ENCODE data around the gene JAG1.

The JAG1 gene

DNA sequence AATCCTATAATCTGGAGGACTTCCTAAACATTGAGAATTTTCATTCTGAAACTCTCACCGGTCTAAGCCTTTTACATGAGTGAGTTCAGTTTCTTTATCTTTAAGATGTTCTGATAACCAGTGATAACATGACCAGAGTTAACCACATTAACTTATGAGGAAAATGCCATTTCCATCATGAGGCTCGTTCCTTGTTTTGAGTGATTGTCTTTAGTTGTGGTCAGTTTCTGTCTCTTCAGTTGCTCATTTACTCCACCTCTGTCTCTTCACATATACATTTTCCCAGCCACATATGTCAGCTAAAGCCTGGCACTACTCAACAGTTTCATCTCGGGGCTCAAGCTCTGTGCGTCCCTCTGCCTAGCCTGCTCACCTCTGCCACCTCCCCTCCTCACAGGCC, 70.4 kb downstream of the JAG1 start:
- no peak overlapping the region for H3K9ac ChIP-seq (ENCODE audit: low read length)
- no peaks in the 10 kb centered on the region for H3K36me3 ChIP-seq (ENCODE audit: low read length)
- TF ChIP-seq, protein P1, sequence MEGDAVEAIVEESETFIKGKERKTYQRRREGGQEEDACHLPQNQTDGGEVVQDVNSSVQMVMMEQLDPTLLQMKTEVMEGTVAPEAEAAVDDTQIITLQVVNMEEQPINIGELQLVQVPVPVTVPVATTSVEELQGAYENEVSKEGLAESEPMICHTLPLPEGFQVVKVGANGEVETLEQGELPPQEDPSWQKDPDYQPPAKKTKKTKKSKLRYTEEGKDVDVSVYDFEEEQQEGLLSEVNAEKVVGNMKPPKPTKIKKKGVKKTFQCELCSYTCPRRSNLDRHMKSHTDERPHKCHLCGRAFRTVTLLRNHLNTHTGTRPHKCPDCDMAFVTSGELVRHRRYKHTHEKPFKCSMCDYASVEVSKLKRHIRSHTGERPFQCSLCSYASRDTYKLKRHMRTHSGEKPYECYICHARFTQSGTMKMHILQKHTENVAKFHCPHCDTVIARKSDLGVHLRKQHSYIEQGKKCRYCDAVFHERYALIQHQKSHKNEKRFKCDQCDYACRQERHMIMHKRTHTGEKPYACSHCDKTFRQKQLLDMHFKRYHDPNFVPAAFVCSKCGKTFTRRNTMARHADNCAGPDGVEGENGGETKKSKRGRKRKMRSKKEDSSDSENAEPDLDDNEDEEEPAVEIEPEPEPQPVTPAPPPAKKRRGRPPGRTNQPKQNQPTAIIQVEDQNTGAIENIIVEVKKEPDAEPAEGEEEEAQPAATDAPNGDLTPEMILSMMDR (IDR thresholded peaks at IDR 0.05; ENCODE audit: insufficient read depth, low read length, poor library complexity, severe bottlenecking), result no peak
- TF ChIP-seq EZH2phosphoT487 (conservative IDR thresholded peaks at IDR 0.05; ENCODE audit: low read length), result no peak
- H3K4me2 ChIP-seq (ENCODE audit: low read depth, low read length, poor library complexity, severe bottlenecking), result no peak overlapping the region
- no peak overlapping the region for H3K4me3 ChIP-seq (ENCODE audit: insufficient read depth, low read length, poor library complexity, severe bottlenecking)
- no peaks in the 10 kb centered on the region for H3K79me2 ChIP-seq (ENCODE audit: insufficient read depth, low read length)
- H3K9me3 ChIP-seq (ENCODE audit: insufficient read depth, low read length), result no peaks in the 10 kb centered on the region
- no peaks in the 10 kb centered on the region for H3K9me2 ChIP-seq (replicated peaks; ENCODE audit: insufficient read depth, low read length)
- no peak overlapping the region for H3K27ac ChIP-seq (ENCODE audit: low read depth, low read length)
- no peaks in the 10 kb centered on the region for H3F3A ChIP-seq (ENCODE audit: insufficient read depth)
- H4K20me1 ChIP-seq (ENCODE audit: low read depth, low read length), result no peaks in the 10 kb centered on the region
- no peak overlapping the region for H2AFZ ChIP-seq (ENCODE audit: low read depth, low read length, severe bottlenecking)
- H3K27me3 ChIP-seq (ENCODE audit: low read length), result no peaks in the 10 kb centered on the region

DNA sequence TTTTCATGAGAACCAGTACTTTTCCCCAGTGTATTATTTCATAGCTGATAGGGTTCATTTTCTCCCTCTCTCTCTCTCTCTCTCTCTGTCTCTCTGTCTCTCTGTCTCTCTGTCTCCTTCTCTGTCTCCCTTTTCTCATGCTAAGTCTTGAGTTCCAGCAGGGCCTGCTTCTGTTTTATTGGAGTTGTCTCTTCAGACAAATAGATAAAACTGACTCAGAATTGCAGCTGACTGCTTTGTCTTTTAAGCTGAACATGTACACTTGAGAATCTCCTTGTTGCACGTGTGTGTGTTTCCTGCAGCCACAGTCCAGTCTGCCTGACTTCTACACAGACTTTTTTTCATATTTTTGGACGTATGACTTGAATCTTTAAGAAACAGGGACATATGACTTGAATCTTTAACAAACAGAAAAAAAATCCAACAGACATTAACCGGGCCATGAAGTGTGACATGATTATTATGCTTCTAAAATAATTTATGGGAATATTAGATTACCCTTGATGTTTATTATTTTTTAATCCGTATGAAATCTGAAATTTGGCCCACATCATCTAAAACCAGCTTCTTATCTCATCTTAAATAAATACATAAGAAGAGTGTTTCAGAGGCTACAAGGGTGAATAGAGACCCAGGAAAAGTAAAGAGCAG, 71.5 kb downstream of the JAG1 start:
- TF ChIP-seq, protein P1 (IDR thresholded peaks at IDR 0.05; ENCODE audit: insufficient read depth, low read length, poor library complexity, severe bottlenecking), result no peak
- TF ChIP-seq EZH2phosphoT487 (conservative IDR thresholded peaks at IDR 0.05; ENCODE audit: low read length), result no peak
- H3K79me2 ChIP-seq (ENCODE audit: insufficient read depth, low read length), result no peaks in the 10 kb centered on the region
- H4K20me1 ChIP-seq (ENCODE audit: low read depth, low read length), result no peaks in the 10 kb centered on the region
- H3K9ac ChIP-seq (ENCODE audit: low read length), result no peak overlapping the region
- H3K4me2 ChIP-seq (ENCODE audit: low read depth, low read length, poor library complexity, severe bottlenecking), result no peak overlapping the region
- no peaks in the 10 kb centered on the region for H3K36me3 ChIP-seq (ENCODE audit: low read length)
- H3K4me3 ChIP-seq (ENCODE audit: insufficient read depth, low read length, poor library complexity, severe bottlenecking), result no peak overlapping the region
- no peaks in the 10 kb centered on the region for H3K27me3 ChIP-seq (ENCODE audit: low read length)
- no peaks in the 10 kb centered on the region for H3K9me3 ChIP-seq (ENCODE audit: insufficient read depth, low read length)
- H2AFZ ChIP-seq (ENCODE audit: low read depth, low read length, severe bottlenecking), result no peak overlapping the region
- H3K27ac ChIP-seq (ENCODE audit: low read depth, low read length), result no peak overlapping the region
- H3F3A ChIP-seq (ENCODE audit: insufficient read depth), result no peaks in the 10 kb centered on the region
- H3K9me2 ChIP-seq (replicated peaks; ENCODE audit: insufficient read depth, low read length), result no peaks in the 10 kb centered on the region

DNA sequence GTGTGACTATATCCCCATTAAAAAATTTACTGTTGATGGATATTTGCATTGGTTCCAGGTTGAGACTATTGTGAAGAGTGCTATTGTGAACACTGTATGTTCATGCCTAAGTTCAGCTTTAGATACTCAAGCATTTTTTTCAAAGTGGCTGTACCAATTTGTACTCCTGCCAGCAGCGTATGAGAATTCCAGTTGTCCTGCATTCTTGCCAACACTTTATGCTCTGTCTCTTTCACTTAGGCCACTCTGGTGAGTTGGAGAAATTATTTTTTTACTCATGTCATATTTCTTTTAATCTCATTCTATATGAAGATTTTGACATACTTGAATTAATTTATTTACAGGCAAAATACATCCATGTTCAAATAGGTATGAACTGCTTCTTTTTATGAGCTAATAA, 76.2 kb downstream of the JAG1 start:
- Histone ChIP-seq H3K79me2 (ENCODE audit: insufficient read depth, low read length) (no peaks in the 10 kb centered on the region), H3K9ac (ENCODE audit: low read length) (no peak overlapping the region), H3K9me2 (replicated peaks; ENCODE audit: insufficient read depth, low read length) (no peaks in the 10 kb centered on the region), H3F3A (ENCODE audit: insufficient read depth) (no peaks in the 10 kb centered on the region), H2AFZ (ENCODE audit: low read depth, low read length, severe bottlenecking) (no peak overlapping the region), H3K27ac (ENCODE audit: low read depth, low read length) (no peak overlapping the region), H4K20me1 (ENCODE audit: low read depth, low read length) (no peaks in the 10 kb centered on the region), H3K27me3 (ENCODE audit: low read length) (no peaks in the 10 kb centered on the region), H3K36me3 (ENCODE audit: low read length) (no peaks in the 10 kb centered on the region), H3K9me3 (ENCODE audit: insufficient read depth, low read length) (no peaks in the 10 kb centered on the region), H3K4me2 (ENCODE audit: low read depth, low read length, poor library complexity, severe bottlenecking) (no peak overlapping the region), H3K4me3 (ENCODE audit: insufficient read depth, low read length, poor library complexity, severe bottlenecking) (no peak overlapping the region)
- TF ChIP-seq EZH2phosphoT487 (conservative IDR thresholded peaks at IDR 0.05; ENCODE audit: low read length), result no peak
- TF ChIP-seq, protein P1 (IDR thresholded peaks at IDR 0.05; ENCODE audit: insufficient read depth, low read length, poor library complexity, severe bottlenecking), result no peak

Data from SU-DHL-6 (cell line).